ENCODE measurements around the gene NTRK3. TPM values are rescaled to one million over a fixed set of nuclear protein-coding genes. Genes with fewer than 3 reads are reported as not detected.

The NTRK3 gene
- total and polyA plus RNA-seq, 2 of the 8 experiments (the other 6 are each of a cell fraction or from before 2014, with no cell fraction given), result 4.5 to 6.8 TPM

DNA sequence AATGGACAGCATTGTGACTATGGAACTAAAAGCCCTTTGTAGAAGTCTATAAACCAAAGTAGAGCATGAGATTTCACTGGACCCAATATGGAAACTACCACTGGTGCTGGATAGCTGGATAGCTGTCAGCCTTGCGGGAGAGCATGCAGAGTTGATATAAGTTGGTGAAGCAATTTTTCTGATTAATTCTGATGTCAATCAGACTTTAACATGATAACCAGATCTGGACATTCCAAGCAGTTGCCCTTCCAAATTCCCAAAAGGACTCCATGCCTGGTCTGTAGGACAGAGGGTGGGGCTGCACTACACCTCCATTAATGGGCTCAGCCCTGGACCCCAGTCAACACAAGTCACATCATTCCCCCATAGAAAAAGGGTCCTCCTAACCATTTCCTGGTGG is 437.8 kb downstream of the NTRK3 start:
- TF ChIP-seq JUN (IDR thresholded peaks at IDR 0.05; ENCODE audit: low read depth, low read length) (no peak), NANOG (IDR thresholded peaks at IDR 0.05; ENCODE audit: insufficient read depth, low read depth, low read length, poor library complexity, severe bottlenecking) (no peak), GTF2F1 (IDR thresholded peaks at IDR 0.05; ENCODE audit: borderline replicate concordance, low read depth, low read length) (no peak), JUND (IDR thresholded peaks at IDR 0.05; ENCODE audit: low read length) (no peak), CHD2 (IDR thresholded peaks at IDR 0.05; ENCODE audit: low read length) (no peak), CBX5 (IDR thresholded peaks at IDR 0.05; ENCODE audit: low read depth, low read length) (no peak), BCL11A (IDR thresholded peaks at IDR 0.05; ENCODE audit: low read depth in 2 of 2, low read length in 2 of 2) (no peak)

More for the DNA sequence above, 437.8 kb downstream of the NTRK3 start:
- Histone ChIP-seq H3K23me2 (ENCODE audit: low read depth, low read length) (no peaks in the 10 kb centered on the region), H2BK12ac (ENCODE audit: low read depth, low read length) (no peak overlapping the region), H3K27me3 (replicated peaks in 1 of 4; ENCODE audit: control insufficient read depth in 3 of 4, extremely low read depth in 1 of 4, insufficient read depth in 3 of 4, low read length in 3 of 4) (no peaks in the 10 kb centered on the region), H4K5ac (ENCODE audit: insufficient read length, low read depth, low read length) (no peak overlapping the region), H3K9ac (replicated peaks in 1 of 4; ENCODE audit: extremely low read depth in 1 of 4, low read depth in 3 of 4, low read length in 3 of 4) (no peak overlapping the region), H2BK5ac (ENCODE audit: low read depth, low read length) (no peak overlapping the region), H2BK20ac (ENCODE audit: low read length) (no peak overlapping the region), H3K23ac (ENCODE audit: insufficient read length) (no peak overlapping the region), H3K4me2 (ENCODE audit: insufficient read depth in 1 of 2, low read depth in 2 of 2, low read length in 2 of 2) (no peak overlapping the region), H3K27ac (ENCODE audit: low read depth, low read length) (no peak overlapping the region), H3K18ac (ENCODE audit: extremely low read depth, low read length) (no peak overlapping the region), H3K36me3 (ENCODE audit: control insufficient read depth in 2 of 4, insufficient read depth in 4 of 4, low read length in 3 of 4) (no peaks in the 10 kb centered on the region), H2BK120ac (replicated peaks; ENCODE audit: low read depth, low read length) (no peak overlapping the region), H2AK5ac (ENCODE audit: low read depth, low read length) (no peak overlapping the region), H3K56ac (replicated peaks; ENCODE audit: insufficient read length, low read depth, low read length) (no peak overlapping the region), H4K8ac (ENCODE audit: extremely low read depth, insufficient read depth, low read length) (no peak overlapping the region), H3K4ac (replicated peaks; ENCODE audit: insufficient read length, low read depth, low read length) (no peak overlapping the region), H3K79me2 (ENCODE audit: control insufficient read depth in 1 of 2, insufficient read depth in 2 of 2, low read length in 2 of 2) (no peaks in the 10 kb centered on the region), H2AFZ (ENCODE audit: low read length) (no peak overlapping the region), H4K20me1 (replicated peaks in 1 of 2; ENCODE audit: control insufficient read depth in 1 of 2, insufficient read depth in 2 of 2, low read length in 2 of 2) (no peaks in the 10 kb centered on the region), H2BK15ac (ENCODE audit: low read length) (no peak overlapping the region), H3K14ac (ENCODE audit: insufficient read length) (no peak overlapping the region), H4K91ac (replicated peaks; ENCODE audit: insufficient read length, low read length) (no peak overlapping the region), H3K79me1 (ENCODE audit: low read depth, low read length) (no peaks in the 10 kb centered on the region), H3K4me1 (replicated peaks in 1 of 4; ENCODE audit: control insufficient read depth in 3 of 4, insufficient read depth in 4 of 4, low read length in 3 of 4) (no peaks in the 10 kb centered on the region), H3K4me3 (ENCODE audit: extremely low read depth in 1 of 4, insufficient read depth in 2 of 4, low read depth in 3 of 4, low read length in 4 of 4) (no peak overlapping the region), H3K9me3 (ENCODE audit: insufficient read depth in 2 of 2, low read depth in 1 of 2, low read length in 1 of 2) (no peaks in the 10 kb centered on the region)
- DNase-seq (ENCODE audit: low read depth in 1 of 2, low spot score in 2 of 2), result no peak
- WGBS, 2 experiments (ENCODE audit: extremely low coverage in 1 of 2, insufficient coverage in 1 of 2, insufficient read length in 1 of 2, insufficient replicate concordance in 2 of 2, low coverage in 1 of 2, low lambda C conversion rate in 2 of 2, missing lambda C conversion rate in 1 of 2), result 100% methylated on average over 1 of the region's 1 CpG; no CpG with 5 or more reads in 1 of the 2 experiments
- no peak for FAIRE-seq
- ChIA-PET CTCF (ENCODE audit: partially characterized antibody) (no interaction called here), POLR2A (ENCODE audit: partially characterized antibody) (no interaction called here)
